HG02938 (cell line): Measurements from ENCODE around the gene SPECC1L.
"Not testable (repeated sequence)": the region's sequence is repeated elsewhere in the genome, so short reads cannot be mapped to it uniquely, and the experiment has no call there.

ENCODE experiments used
- ATAC-seq: cut with Tn5 transposase; IDR thresholded peaks from one replicate; pipeline ENCODE4 v1.9.1; 2021; ENCODE audit warnings: mild to moderate bottlenecking, moderate library complexity; ENCODE audit not compliant: unreplicated experiment

Gene SPECC1L

DNA sequence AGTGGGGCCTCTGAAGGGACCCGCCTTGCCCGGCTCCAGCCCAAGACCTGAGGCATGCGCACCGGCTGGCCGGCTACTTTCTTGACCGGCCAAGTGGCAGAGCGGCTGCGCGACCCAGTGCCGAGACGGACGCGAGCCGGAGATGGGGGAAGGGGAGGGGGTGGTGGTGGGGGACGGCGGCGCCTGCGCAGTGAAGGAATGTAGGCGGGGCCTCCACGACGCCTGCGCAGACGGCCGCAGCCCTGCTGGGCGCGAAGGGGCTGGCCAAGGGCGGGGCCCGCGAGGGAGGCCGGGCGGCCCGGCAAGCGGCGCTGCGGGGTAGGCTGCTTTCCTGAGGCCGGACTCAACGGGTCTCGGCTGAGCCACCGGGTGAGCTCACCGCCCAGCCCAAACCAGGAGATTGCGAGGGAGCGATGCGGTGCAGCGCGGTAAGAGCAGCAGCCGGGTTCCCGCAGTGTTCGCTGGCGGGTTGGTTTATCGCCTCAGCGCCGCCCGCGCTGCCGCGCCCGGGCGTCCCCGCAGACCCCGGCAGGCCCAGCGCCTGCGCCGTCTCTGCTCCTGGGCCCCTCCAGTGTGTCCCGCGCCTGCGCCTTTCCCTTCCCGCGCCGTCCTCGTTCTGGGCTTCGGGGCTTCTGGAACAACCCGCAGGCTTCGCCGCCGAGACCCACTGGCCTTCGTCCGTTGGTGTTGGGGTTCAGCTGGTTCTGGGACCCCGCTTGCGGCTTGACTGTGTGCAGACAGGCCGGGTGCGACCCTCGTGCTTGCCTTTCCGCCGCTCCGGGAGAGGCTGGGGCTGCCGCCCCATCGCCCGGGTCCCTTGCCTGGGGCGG is at the start of gene SPECC1L:
SPECC1L (plus strand) TSS at position 276 of the 830 bp plus-strand sequence. CDS start 31,401 bp downstream, outside the sequence.
- ATAC-seq = peak; percentile 79

- ATAC-seq = no peak
These were observed 46.2 kb upstream of the SPECC1L start for GRCh38 chr22:24224468-24224867.

DNA sequence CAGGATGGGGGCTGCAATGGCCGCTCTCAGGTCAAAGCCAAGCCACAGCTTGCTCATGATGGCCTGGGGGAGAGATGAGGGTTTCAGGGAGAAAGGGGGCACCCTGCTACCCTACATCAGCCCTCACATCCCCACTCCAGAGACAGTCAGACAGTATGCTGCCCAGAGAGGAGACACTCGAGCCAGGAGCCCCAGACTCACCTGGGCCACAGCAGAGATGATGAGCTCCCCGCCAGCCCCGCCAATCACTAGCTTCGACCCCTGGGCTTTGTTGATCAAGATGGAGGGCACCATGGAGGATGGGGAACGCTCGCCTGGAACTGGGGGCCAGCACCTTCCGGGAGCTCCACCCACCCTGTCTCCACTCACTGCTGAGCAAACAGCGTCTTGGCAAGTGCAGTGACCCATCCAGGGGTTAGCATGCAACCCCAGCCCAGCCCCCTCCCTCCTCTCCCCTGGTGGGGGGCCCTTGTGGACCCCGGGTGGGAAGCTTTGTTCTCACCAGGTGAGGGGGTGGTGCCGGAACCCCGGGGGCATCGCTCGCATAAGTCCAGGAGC is 45.5 kb upstream of the SPECC1L start:
- no peak for ATAC-seq

- no peak for ATAC-seq
These were observed 44.7 kb upstream of the SPECC1L start for GRCh38 chr22:24225951-24226350.

DNA sequence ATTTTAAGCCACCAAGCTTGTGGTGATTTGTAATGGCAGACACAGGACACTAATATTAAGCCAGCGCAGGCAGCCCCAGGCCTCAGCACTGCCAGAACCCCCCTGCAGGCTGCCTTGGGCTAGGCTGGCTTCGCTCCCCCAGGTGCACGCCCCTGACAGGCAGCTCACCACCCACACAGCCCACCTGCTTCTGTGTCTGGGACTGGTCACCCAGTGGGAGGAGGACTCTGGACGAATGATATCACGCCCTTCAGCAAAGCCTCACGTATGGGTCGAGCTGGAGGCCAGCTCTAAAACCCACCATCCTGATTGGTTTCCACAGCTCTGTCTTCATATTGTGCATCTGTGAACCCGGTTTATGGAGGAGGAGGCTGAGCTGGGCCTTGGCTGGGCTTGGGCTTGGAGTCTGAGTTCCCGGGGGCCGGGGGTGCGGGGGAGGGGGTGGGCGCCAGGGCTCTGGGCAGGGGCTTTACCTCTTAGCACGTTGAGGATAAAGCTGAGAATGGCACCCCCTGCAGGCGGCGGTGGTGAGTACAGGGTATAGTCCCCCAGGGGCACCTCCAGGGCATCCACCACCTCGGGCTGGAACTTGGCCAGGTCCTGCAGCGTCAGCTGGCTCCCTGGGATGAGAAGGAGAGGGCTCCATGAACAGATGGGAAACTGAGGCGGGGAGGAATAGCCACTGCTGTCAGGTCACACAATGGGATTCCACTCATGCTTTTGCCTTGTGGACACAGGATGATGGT is 39.5 kb upstream of the SPECC1L start:
- no peak for ATAC-seq

DNA sequence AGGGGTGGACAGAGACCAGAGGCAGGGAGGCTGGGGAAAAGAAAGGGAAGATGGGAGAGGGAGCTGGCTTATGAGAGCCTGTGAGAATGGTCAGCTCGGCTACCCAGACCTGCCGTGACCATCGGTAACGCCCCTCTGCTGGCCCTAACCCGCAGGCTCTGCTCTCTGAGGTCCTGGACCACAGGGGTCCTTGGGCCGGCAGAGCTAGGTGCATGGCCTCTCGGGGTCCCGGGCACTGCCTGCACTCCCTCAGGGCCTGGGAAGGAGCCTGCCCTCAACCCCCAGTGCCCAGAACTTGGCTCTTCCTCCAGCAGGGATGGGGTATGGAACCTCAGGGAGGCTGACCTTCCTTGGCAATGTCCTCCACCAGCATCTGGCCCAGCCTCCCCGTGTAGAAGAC is 38.9 kb upstream of the SPECC1L start:
- no peak for ATAC-seq

- ATAC-seq = no peak
These were observed 38.5 kb upstream of the SPECC1L start for GRCh38 chr22:24232124-24232523.

DNA sequence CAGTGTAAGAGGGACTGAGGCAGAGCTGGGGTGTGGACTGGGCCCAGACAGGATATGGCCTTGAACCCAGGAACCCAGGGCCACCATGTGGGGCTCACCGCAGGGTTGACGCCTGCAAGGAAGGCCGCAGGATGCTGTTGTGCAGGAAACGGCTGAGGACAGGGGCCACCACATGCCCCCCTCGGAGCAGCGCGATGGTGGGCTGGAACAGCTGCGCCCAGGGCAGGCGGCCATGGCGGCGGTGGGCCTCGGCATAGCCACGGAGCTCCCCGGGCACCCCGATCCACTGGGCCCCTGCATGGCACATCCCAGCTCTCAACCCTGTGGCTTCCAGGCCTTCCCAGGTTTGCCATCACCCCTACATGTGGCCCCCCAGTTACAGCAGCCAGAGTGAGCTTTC is 37.9 kb upstream of the SPECC1L start:
- no peak for ATAC-seq

DNA sequence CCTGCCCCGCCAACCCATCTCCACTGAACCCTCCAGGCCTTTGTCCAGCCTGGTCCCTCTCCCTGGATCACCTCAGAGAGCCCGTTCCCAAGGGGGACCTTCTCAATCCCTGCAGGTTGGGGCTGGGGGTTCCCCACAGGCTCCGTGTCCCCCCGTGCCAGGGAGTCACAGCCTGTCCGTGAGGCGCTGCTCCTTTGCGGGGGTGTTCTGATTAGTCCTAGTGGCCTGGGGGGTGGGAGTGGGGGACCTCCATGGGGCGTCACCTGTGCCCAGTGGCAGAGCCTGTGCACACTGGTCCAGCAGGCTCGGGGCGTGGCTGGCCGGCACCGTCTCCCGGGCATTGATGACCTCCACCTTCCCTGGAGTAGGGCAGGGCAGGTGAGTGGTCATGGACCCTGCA is 37.4 kb upstream of the SPECC1L start:
- no peak for ATAC-seq

DNA sequence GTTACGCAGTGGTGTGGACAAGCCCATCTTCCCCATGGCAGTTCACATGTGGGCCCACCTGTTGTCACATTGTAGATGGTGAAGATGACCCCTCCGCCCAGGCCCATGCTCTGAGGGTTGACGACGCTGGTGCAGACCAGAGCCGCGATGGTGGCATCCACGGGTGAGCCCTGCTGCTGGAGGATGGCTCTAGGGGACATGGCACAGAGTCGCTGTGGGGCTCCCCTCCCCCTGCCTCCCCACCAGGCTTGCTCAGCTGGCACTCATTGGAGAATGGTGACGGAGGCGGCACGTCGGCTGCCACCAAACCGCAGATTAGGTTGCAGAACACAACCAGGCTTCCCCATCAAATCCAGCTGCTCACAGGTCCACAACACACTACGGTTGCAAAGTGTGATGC is 36.8 kb upstream of the SPECC1L start:
- no peak for ATAC-seq

DNA sequence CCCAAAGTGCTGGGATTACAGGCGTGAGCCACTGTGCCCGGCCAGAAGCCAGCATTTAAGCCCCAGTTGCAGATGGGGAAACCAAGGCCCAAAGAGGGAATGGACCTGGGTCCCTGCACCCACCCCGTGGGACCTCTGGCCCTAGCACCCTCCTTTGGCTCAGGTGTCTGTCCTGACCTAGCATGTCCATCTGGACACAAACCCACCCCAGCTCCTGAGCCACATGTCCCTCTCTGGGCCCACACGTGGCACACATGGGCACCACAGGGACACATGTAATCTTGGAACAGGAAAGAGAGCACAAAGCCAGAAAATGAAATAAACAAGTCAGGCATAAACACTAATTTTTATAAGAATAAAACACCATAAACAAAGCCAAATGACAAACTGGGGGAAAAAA is 35.3 kb upstream of the SPECC1L start:
- ATAC-seq = no peak

DNA sequence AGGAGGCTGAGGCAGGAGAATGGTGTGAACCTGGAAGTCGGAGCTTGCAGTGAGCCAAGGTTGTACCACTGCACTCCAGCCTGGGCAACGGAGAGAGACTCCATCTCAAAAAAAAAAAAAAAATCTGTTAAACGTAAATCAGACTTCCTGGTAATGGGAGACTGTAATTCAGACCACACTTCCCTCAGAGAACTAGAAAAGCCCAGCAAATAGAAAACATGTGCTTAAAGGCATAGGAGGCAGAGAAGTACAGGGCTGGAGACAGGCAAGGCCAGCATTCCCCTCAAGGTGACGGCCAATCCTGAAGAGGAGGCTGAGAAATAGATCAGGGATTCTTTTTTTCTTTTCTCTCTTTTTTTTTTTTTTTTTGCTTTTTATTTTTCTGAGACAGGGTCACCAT is 34.0 kb upstream of the SPECC1L start:
- ATAC-seq = no peak

DNA sequence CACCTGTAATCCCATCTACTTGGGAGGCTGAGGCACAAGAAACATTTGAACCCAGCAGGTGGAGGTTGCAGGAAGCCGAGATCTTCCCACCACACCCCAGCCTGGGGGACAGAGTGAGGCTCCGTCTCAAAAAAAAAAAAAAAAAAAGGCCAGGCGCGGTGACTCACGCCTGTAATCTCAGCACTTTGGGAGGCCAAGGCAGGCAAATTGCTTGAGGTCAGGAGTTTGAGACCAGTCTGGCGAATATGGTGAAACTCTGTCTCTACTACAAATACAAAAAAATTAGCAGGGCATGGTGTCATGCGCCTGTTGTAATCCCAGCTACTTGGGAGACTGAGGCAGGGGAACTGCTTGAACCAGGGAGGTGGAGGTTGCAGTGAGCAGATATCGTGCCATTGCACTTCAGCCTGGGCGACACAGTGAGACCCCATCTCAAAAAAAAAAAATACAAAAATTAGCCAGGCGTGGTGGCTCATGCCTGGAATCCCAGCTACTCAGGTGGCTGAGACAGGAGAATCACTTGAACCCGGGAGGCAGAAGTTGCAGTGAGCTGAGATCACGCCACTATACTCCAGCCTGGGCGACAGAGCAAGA is 32.4 kb upstream of the SPECC1L start:
- ATAC-seq = not testable (repeated sequence)

GRCh38 chr22:24240381-24240780 is 30.2 kb upstream of the SPECC1L start:
- ATAC-seq = no peak

DNA sequence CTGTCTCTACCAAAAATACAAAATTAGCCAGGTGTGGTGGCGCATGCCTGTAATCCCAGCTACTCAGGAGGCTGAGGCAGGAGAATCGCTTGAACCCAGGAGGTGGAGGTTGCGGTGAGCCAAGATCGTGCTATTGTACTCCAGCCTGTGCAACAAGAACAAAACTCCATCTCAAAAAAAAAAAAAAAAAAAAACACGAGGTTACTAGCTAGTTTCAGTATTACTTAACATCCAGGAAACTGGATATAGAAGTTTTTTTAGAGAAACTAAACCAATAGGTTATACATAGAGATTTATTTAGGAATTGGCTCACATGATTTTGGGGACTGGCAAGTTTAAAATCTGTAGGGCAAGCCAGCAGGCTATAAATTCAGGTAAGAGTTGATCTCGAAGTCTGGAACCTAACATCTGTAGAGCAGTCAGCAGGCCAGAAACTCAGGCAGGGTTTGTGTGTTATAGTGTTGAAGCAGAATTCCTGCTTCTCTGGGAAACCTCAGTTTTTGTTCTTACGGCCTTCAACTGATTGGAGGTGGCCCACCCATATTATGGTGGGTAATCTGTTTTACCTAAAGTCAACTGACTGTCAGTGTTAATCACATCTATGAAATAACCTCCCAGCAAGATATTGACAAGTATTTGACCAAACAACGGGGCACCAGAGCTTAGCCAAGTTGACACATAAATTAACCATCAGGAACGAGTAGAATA is 29.5 kb upstream of the SPECC1L start:
- not testable (repeated sequence) for ATAC-seq

DNA sequence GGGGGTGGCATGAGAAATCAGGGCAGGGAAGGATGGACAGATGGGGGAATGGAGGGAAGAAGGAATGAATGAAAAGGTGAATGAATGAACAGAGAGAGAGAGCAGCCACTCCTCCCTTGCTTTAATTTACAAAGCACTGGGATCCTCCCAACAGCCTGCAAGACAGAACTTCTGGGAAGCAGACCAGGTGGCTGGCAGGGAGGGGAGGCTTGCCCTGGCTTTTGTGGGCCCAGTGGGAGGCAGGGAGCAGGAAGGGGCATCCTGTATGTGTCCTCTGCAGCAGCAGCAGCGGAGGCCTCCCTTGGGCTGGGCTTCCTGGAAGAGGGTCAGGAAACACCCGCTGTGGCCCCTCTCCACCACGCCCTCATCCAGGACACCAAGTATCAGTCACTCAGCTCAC is 27.2 kb upstream of the SPECC1L start:
- ATAC-seq = not testable (repeated sequence)

DNA sequence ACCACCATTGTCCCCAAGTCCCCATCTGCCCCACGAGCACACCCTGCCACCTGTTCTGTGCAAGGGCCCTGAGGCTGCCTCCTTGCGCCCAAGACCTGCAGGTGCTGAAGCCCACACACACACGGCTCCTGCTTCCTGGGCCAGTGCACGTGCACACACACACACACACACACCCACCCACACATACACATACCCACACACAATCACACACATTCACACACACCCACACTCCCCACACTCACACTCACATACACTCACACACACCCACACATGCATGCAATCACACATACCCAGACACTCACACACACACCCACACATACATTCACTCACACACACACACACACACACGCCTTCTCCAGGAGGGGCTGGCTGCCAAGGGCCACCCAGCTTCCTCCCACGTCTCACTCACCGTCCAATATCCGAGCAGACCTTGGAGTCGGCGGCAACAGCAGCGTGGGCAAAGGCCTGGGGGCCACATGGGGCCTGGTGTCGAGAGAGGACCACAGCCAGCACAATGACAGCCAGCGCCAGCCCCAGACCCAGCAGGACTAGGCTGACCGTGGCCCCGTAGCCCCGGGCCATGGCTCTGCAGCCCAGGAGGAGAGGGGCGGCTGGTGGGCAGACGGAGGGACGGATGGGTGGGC is 26.4 kb upstream of the SPECC1L start:
- no peak for ATAC-seq

DNA sequence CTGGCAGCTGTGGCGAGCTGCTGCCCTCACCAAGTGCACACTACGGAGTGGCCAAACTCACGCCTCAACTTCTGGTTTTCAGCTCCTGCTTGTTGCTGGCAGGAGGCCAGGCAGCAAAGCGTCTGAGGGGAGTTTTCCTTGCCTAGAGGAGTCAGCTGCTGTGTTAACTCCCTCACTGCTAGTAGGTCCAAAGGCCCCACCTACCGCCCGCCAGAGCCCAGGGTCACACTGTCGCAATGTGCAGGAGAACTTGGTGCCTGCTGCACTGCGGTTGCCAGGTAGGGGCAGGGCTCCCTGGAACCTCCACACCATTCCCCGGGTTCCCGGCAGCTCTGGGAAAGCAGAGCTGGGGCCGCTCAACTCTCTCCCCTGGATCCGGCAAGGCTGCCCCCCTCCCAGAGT is 25.6 kb upstream of the SPECC1L start, which contains the start of gene GGT5:
GGT5 (minus strand) TSS at position 53 of the 402 bp plus-strand sequence. CDS start 357 bp downstream, outside the sequence.
- not testable (repeated sequence) for ATAC-seq

GRCh38 chr22:24245584-24246561 is 24.8 kb upstream of the SPECC1L start:
- not testable (repeated sequence) for ATAC-seq
